Liver (tissue), 9 donors: ENCODE results near the gene CCM2. TPM values are rescaled to one million over a fixed set of nuclear protein-coding genes. Genes with fewer than 3 reads are reported as not detected.
A peak's percentile ranks its signal among the peaks of the same experiment; 100 is the strongest.

Experiments used
- DNase-seq: peaks from one replicate; pipeline ENCODE4 v3.0.0-alpha.2; 2017; ENCODE audit warnings: low spot score
- H3K27ac ChIP-seq, 2 donors: one replicate each; pipeline ENCODE4 v1.7.0; 2013; ENCODE audit warnings: inconsistent platforms in 2 of 2, low read length in 2 of 2, control low read depth in 1 of 2, low read depth in 1 of 2, mild to moderate bottlenecking in 1 of 2
- H3K27me3 ChIP-seq, 4 donors: one replicate each; pipeline versions ENCODE4 v1.6.1 to v1.7.0; 2013; ENCODE audit warnings: low read length in 3 of 4, inconsistent platforms in 1 of 4, mild to moderate bottlenecking in 1 of 4, moderate library complexity in 1 of 4; ENCODE audit not compliant: control insufficient read depth in 4 of 4, insufficient read depth in 4 of 4
- H3K36me3 ChIP-seq, 4 donors: one replicate each; pipeline versions ENCODE4 v1.6.1 to v1.7.0; 2013; ENCODE audit warnings: low read length in 3 of 4, mild to moderate bottlenecking in 3 of 4, low read depth in 1 of 4, moderate library complexity in 1 of 4; ENCODE audit not compliant: control insufficient read depth in 4 of 4, insufficient read depth in 3 of 4
- H3K4me1 ChIP-seq, 4 donors: one replicate each; pipeline versions ENCODE4 v1.6.1 to v1.7.0; 2013; ENCODE audit warnings: low read length in 3 of 4, mild to moderate bottlenecking in 3 of 4, moderate library complexity in 1 of 4; ENCODE audit not compliant: control insufficient read depth in 4 of 4, insufficient read depth in 4 of 4
- H3K4me3 ChIP-seq, 3 donors: one replicate each; pipeline versions ENCODE4 v1.6.1 to v1.7.0; 2013; ENCODE audit warnings: low read length in 3 of 3, control low read depth in 1 of 3, low read depth in 1 of 3, mild to moderate bottlenecking in 1 of 3
- H3K9ac ChIP-seq, 2 donors: one replicate each; pipeline ENCODE4 v1.7.0; 2013; ENCODE audit warnings: low read length in 2 of 2, mild to moderate bottlenecking in 2 of 2, moderate library complexity in 2 of 2, control low read depth in 1 of 2, low read depth in 1 of 2
- H3K9me3 ChIP-seq, 4 donors: one replicate each; pipeline versions ENCODE4 v1.6.1 to v1.7.0; 2013; ENCODE audit warnings: low read length in 3 of 4; ENCODE audit not compliant: control insufficient read depth in 4 of 4
- ATF3 ChIP-seq: IDR thresholded peaks from 2 replicates; pipeline ENCODE4 v1.6.1; 2016; ENCODE audit warnings: antibody characterized with exemption
- CTCF ChIP-seq: fragments of 150-350 bp; IDR thresholded peaks from 2 replicates; pipeline ENCODE4 v1.5.1; 2017; ENCODE audit warnings: improper control_type of control experiment, low read depth, low read length; ENCODE audit not compliant: missing input control
- FOXA1 ChIP-seq: IDR thresholded peaks from 2 replicates; pipeline ENCODE4 v1.6.1; 2016; ENCODE audit warnings: antibody characterized with exemption
- FOXA2 ChIP-seq: IDR thresholded peaks from 2 replicates; pipeline ENCODE4 v1.6.1; 2016; ENCODE audit warnings: antibody characterized with exemption
- GABPA ChIP-seq, 2 donors: IDR thresholded peaks in 1 of 2; conservative IDR thresholded peaks in 1 of 2; 2 replicates each; pipeline ENCODE4 v1.6.1; 2016; ENCODE audit warnings: antibody characterized with exemption in 2 of 2, mild to moderate bottlenecking in 1 of 2, moderate library complexity in 1 of 2
- HNF4G ChIP-seq: IDR thresholded peaks from 2 replicates; pipeline ENCODE4 v1.6.1; 2016; ENCODE audit warnings: antibody characterized with exemption
- JUND ChIP-seq, 2 donors: IDR thresholded peaks; 2 replicates each; pipeline ENCODE4 v1.6.1; 2016; ENCODE audit warnings: antibody characterized with exemption in 2 of 2
- MAX ChIP-seq: IDR thresholded peaks from 2 replicates; pipeline ENCODE4 v1.6.1; 2016; ENCODE audit warnings: antibody characterized with exemption
- RAD21 ChIP-seq, 2 donors: IDR thresholded peaks; 2 replicates each; pipeline ENCODE4 v1.6.1; 2016; ENCODE audit warnings: antibody characterized with exemption in 2 of 2, mild to moderate bottlenecking in 2 of 2
- REST ChIP-seq: IDR thresholded peaks from 2 replicates; pipeline ENCODE4 v1.6.1; 2016; ENCODE audit warnings: antibody characterized with exemption, mild to moderate bottlenecking
- RXRA ChIP-seq, 2 donors: IDR thresholded peaks; 2 replicates each; pipeline ENCODE4 v1.6.1; 2017 to 2018; ENCODE audit warnings: antibody characterized with exemption in 2 of 2, mild to moderate bottlenecking in 1 of 2
- SP1 ChIP-seq: IDR thresholded peaks from 2 replicates; pipeline ENCODE4 v1.6.1; 2018; ENCODE audit warnings: antibody characterized with exemption, mild to moderate bottlenecking
- YY1 ChIP-seq: IDR thresholded peaks from 2 replicates; pipeline ENCODE4 v1.6.1; 2016; ENCODE audit warnings: antibody characterized with exemption, mild to moderate bottlenecking
- ZBTB33 ChIP-seq: IDR thresholded peaks from 2 replicates; pipeline ENCODE4 v1.6.1; 2016; ENCODE audit warnings: antibody characterized with exemption
- WGBS: extraction: QIAGEN DNeasy Blood & Tissue Kit; methylation state at CpG from one replicate; pipeline ENCODE4 v1.1.7; 2013; 5-methylcytosine and 5-hydroxymethylcytosine counted together
- polyA plus RNA-seq, 2 donors: library from polyadenylated mRNA; stranded (reverse) in 1 of 2; unstranded in 1 of 2; fragments of 200-250 nt in 1 of 2; fragments of >200 nt in 1 of 2; fragmentation: Nextera tagmentation in 1 of 2; extraction: Ambion mirVana in 1 of 2; gene quantifications; one replicate each; pipeline versions ENCODE4 v1.2.1 to v1.2.3, GENCODE V29; 2013 to 2015
- total RNA-seq, 2 donors: library from RNA; depleted of rRNA; stranded (reverse); fragments of >200 nt; gene quantifications; one replicate each; pipeline ENCODE4 v1.2.3, GENCODE V29; 2014
- donor health status: healthy.
- donor health status: healthy.
- donor health status: healthy.
- donor health status: healthy.
- donor health status: healthy.

Gene CCM2
- total and polyA plus RNA-seq, 4 donors, result 26.3 to 65.0 (median 47.5) TPM

- Histone ChIP-seq H3K27ac (no peak overlapping the region), H3K4me3 (no peak overlapping the region), H3K9ac (no peak overlapping the region), H3K27me3 (peaks cover 0 to 1% (median 0%) of the 10 kb centered on the region in 4 donors), H3K4me1 (peaks cover 4 to 11% (median 7%) of the 10 kb centered on the region in 4 donors), H3K36me3 (no peaks in the 10 kb centered on the region), H3K9me3 (no peaks in the 10 kb centered on the region)
- TF ChIP-seq CTCF (peak; percentile 10), ATF3 (no peak)
- 86% methylated on average over 7 of the region's 7 CpGs for WGBS
- no peak for DNase-seq
Measured at GRCh38 chr7:44964384-44964830, 35.6 kb upstream of the CCM2 start.

GRCh38 chr7:44964831-44965440 lies 35.1 kb upstream of the CCM2 start:
- no peaks in the 10 kb centered on the region for H3K9me3 ChIP-seq
- no peak overlapping the region for H3K27ac ChIP-seq
- peaks cover 4 to 11% (median 7%) of the 10 kb centered on the region in 4 donors for H3K4me1 ChIP-seq
- H3K27me3 ChIP-seq, result peaks cover 0 to 1% (median 0%) of the 10 kb centered on the region in 4 donors
- no peak for DNase-seq
- no peak overlapping the region for H3K4me3 ChIP-seq
- TF ChIP-seq FOXA2 (no peak), GABPA (IDR thresholded peaks at IDR 0.05 in 1 of 2, conservative IDR thresholded peaks at IDR 0.05 in 1 of 2) (no peak)
- no peaks in the 10 kb centered on the region for H3K36me3 ChIP-seq
- no peak overlapping the region for H3K9ac ChIP-seq
- WGBS, result 97% methylated on average over 13 of the region's 13 CpGs

GRCh38 chr7:44965441-44965903 lies 34.5 kb upstream of the CCM2 start:
- Histone ChIP-seq H3K9me3 (no peaks in the 10 kb centered on the region), H3K36me3 (no peaks in the 10 kb centered on the region), H3K4me1 (peaks cover 4 to 11% (median 7%) of the 10 kb centered on the region in 4 donors), H3K27ac (no peak overlapping the region), H3K9ac (no peak overlapping the region), H3K4me3 (no peak overlapping the region), H3K27me3 (peaks cover 0 to 1% (median 0%) of the 10 kb centered on the region in 4 donors)
- no peak for DNase-seq
- no peak for TF ChIP-seq FOXA2
- TF ChIP-seq ZBTB33, result no peak
- no peak for TF ChIP-seq REST
- no peak for TF ChIP-seq SP1
- TF ChIP-seq HNF4G, result no peak
- TF ChIP-seq JUND (IDR thresholded peaks at IDR 0.05), result no peak
- no peak for TF ChIP-seq RXRA (IDR thresholded peaks at IDR 0.05)
- no peak for TF ChIP-seq GABPA (IDR thresholded peaks at IDR 0.05 in 1 of 2, conservative IDR thresholded peaks at IDR 0.05 in 1 of 2)
- no peak for TF ChIP-seq FOXA1
- TF ChIP-seq MAX, result no peak
- no peak for TF ChIP-seq YY1
- no peak for TF ChIP-seq ATF3
- TF ChIP-seq RAD21 (IDR thresholded peaks at IDR 0.05), result no peak
- 98% methylated on average over 16 of the region's 16 CpGs for WGBS
